ENCODE data around the gene RAB23.
A peak's percentile ranks its signal among the peaks of the same experiment; 100 is the strongest.
"Not testable (repeated sequence)": the region's sequence is repeated elsewhere in the genome, so short reads cannot be mapped to it uniquely, and the experiment has no call there.

The RAB23 gene

GRCh38 chr6:57246307-57246706 lies 24.2 kb upstream of the RAB23 start:
- DNase-seq (ENCODE audit: low read depth), result no peak
- no peak overlapping the region for H3K4me3 ChIP-seq (ENCODE audit: low read depth, low read length)

- H3K4me3 ChIP-seq (ENCODE audit: low read depth, low read length), result no peak overlapping the region
- no peak for DNase-seq (ENCODE audit: low read depth)
Observed at GRCh38 chr6:57243954-57244353, 21.8 kb upstream of the RAB23 start.

- not testable (repeated sequence) for DNase-seq (ENCODE audit: low read depth); H3K4me3 ChIP-seq (ENCODE audit: low read depth, low read length)
Observed at GRCh38 chr6:57243526-57243925, 21.4 kb upstream of the RAB23 start.

GRCh38 chr6:57242505-57242904 lies 20.4 kb upstream of the RAB23 start:
- peak; percentile 85 for DNase-seq (ENCODE audit: low read depth)
- no peak overlapping the region for H3K4me3 ChIP-seq (ENCODE audit: low read depth, low read length)

GRCh38 chr6:57226221-57226620 lies 4.1 kb upstream of the RAB23 start:
- H3K4me3 ChIP-seq (ENCODE audit: low read depth, low read length), result no peak overlapping the region
- no peak for DNase-seq (ENCODE audit: low read depth)

GRCh38 chr6:57224769-57225515 lies 2.8 kb upstream of the RAB23 start:
- DNase-seq (ENCODE audit: low read depth), result peak; percentile 44
- H3K4me3 ChIP-seq (ENCODE audit: low read depth, low read length), result no peak overlapping the region

- DNase-seq (ENCODE audit: low read depth), result no peak
Observed at GRCh38 chr6:57222743-57223077, 603 bp upstream of the RAB23 start.

GRCh38 chr6:57221191-57221935 lies 744 bp downstream of the RAB23 start:
- H3K4me3 ChIP-seq (ENCODE audit: low read depth, low read length), result peak overlapping the region; percentile 97
- DNase-seq (ENCODE audit: low read depth), result peak; percentile 33

More at GRCh38 chr6:57222743-57223077, 603 bp upstream of the RAB23 start:
- peak overlapping the region; percentile 97 for H3K4me3 ChIP-seq (ENCODE audit: low read depth, low read length)

GRCh38 chr6:57220083-57220703 lies 1.9 kb downstream of the RAB23 start:
- no peak for DNase-seq (ENCODE audit: low read depth)
- peak overlapping the region; percentile 6 for H3K4me3 ChIP-seq (ENCODE audit: low read depth, low read length)

GRCh38 chr6:57217270-57217669 lies 4.8 kb downstream of the RAB23 start:
- no peak overlapping the region for H3K4me3 ChIP-seq (ENCODE audit: low read depth, low read length)
- DNase-seq (ENCODE audit: low read depth), result no peak

GRCh38 chr6:57216235-57217101 lies 5.6 kb downstream of the RAB23 start:
- no peak for DNase-seq (ENCODE audit: low read depth)
- no peak overlapping the region for H3K4me3 ChIP-seq (ENCODE audit: low read depth, low read length)

- DNase-seq (ENCODE audit: low read depth), result no peak
Observed at GRCh38 chr6:57215260-57215659, 6.8 kb downstream of the RAB23 start.

GRCh38 chr6:57210060-57210459 lies 12.0 kb downstream of the RAB23 start:
- no peak for DNase-seq (ENCODE audit: low read depth)
- H3K4me3 ChIP-seq (ENCODE audit: low read depth, low read length), result no peak overlapping the region

More at GRCh38 chr6:57215260-57215659, 6.8 kb downstream of the RAB23 start:
- no peak overlapping the region for H3K4me3 ChIP-seq (ENCODE audit: low read depth, low read length)

- no peak for DNase-seq (ENCODE audit: low read depth)
Observed at GRCh38 chr6:57209030-57209429, 13.1 kb downstream of the RAB23 start.

GRCh38 chr6:57207872-57208271 lies 14.2 kb downstream of the RAB23 start:
- DNase-seq (ENCODE audit: low read depth), result no peak
- H3K4me3 ChIP-seq (ENCODE audit: low read depth, low read length), result no peak overlapping the region

More at GRCh38 chr6:57209030-57209429, 13.1 kb downstream of the RAB23 start:
- H3K4me3 ChIP-seq (ENCODE audit: low read depth, low read length), result no peak overlapping the region

GRCh38 chr6:57207141-57207540 lies 15.0 kb downstream of the RAB23 start:
- DNase-seq (ENCODE audit: low read depth), result peak; percentile 36
- H3K4me3 ChIP-seq (ENCODE audit: low read depth, low read length), result no peak overlapping the region

GRCh38 chr6:57205550-57206328 lies 16.4 kb downstream of the RAB23 start:
- DNase-seq (ENCODE audit: low read depth), result no peak
- H3K4me3 ChIP-seq (ENCODE audit: low read depth, low read length), result no peak overlapping the region

GRCh38 chr6:57201718-57202117 lies 20.4 kb downstream of the RAB23 start:
- no peak for DNase-seq (ENCODE audit: low read depth)
- no peak overlapping the region for H3K4me3 ChIP-seq (ENCODE audit: low read depth, low read length)
